GM18517 (cell line): Measurements from ENCODE around the gene STPG4.
"Not testable (repeated sequence)": the region's sequence is repeated elsewhere in the genome, so short reads cannot be mapped to it uniquely, and the experiment has no call there.

Source experiments
- ATAC-seq: cut with Tn5 transposase; IDR thresholded peaks from one replicate; pipeline ENCODE4 v1.9.1; 2021; ENCODE audit warnings: mild to moderate bottlenecking, moderate library complexity; ENCODE audit not compliant: unreplicated experiment

Gene STPG4

GRCh38 chr2:47128705-47129104 lies 26.4 kb downstream of the STPG4 start:
- no peak for ATAC-seq

- no peak for ATAC-seq
These were observed 27.1 kb downstream of the STPG4 start for GRCh38 chr2:47127862-47128543.

GRCh38 chr2:47126783-47127182 lies 28.3 kb downstream of the STPG4 start:
- ATAC-seq: no peak

GRCh38 chr2:47124740-47125139 lies 30.4 kb downstream of the STPG4 start:
- ATAC-seq: not testable (repeated sequence)

GRCh38 chr2:47120424-47120823 lies 34.7 kb downstream of the STPG4 start:
- not testable (repeated sequence) for ATAC-seq

GRCh38 chr2:47119001-47119400 lies 36.1 kb downstream of the STPG4 start:
- no peak for ATAC-seq

GRCh38 chr2:47118581-47118980 lies 36.5 kb downstream of the STPG4 start:
- ATAC-seq: no peak

- ATAC-seq: no peak
These were observed 42.3 kb downstream of the STPG4 start for GRCh38 chr2:47112665-47113435.

- ATAC-seq: no peak
These were observed 45.4 kb downstream of the STPG4 start for GRCh38 chr2:47109680-47110079.

GRCh38 chr2:47109007-47109375 lies 46.1 kb downstream of the STPG4 start:
- no peak for ATAC-seq

GRCh38 chr2:47108267-47109006 lies 46.7 kb downstream of the STPG4 start:
- not testable (repeated sequence) for ATAC-seq

- ATAC-seq: not testable (repeated sequence)
These were observed 47.9 kb downstream of the STPG4 start for GRCh38 chr2:47107201-47107600.

- ATAC-seq: not testable (repeated sequence)
These were observed 48.9 kb downstream of the STPG4 start for GRCh38 chr2:47106231-47106630.

- not testable (repeated sequence) for ATAC-seq
These were observed 55.4 kb downstream of the STPG4 start for GRCh38 chr2:47099712-47100111.

- no peak for ATAC-seq
These were observed 56.2 kb downstream of the STPG4 start for GRCh38 chr2:47098953-47099352.

- ATAC-seq: no peak
These were observed 57.5 kb downstream of the STPG4 start for GRCh38 chr2:47097563-47097962.

- no peak for ATAC-seq
These were observed 58.7 kb downstream of the STPG4 start for GRCh38 chr2:47096451-47096850.

GRCh38 chr2:47095349-47096020 lies 59.6 kb downstream of the STPG4 start:
- no peak for ATAC-seq

GRCh38 chr2:47094511-47095142 lies 60.5 kb downstream of the STPG4 start:
- no peak for ATAC-seq

- no peak for ATAC-seq
These were observed 61.5 kb downstream of the STPG4 start for GRCh38 chr2:47093626-47094025.

- no peak for ATAC-seq
These were observed 62.6 kb downstream of the STPG4 start for GRCh38 chr2:47092465-47092864.
